Endothelial cell (in vitro differentiated cells): ENCODE results near the gene PNCK. TPM values are rescaled to one million over a fixed set of nuclear protein-coding genes. Genes with fewer than 3 reads are reported as not detected.

Source experiments
- DNase-seq: peaks from one replicate; pipeline ENCODE4 v3.0.0; 2021; ENCODE audit warnings: low spot score
- H3K27ac Mint-ChIP-seq: one replicate; pipeline ENCODE4 v1.8.0; 2021; ENCODE audit warnings: mixed read lengths, inconsistent platforms; ENCODE audit not compliant: unreplicated experiment
- H3K27me3 Mint-ChIP-seq: one replicate; pipeline ENCODE4 v1.8.0; 2021; ENCODE audit warnings: mild to moderate bottlenecking, moderate library complexity, mixed read lengths, inconsistent platforms; ENCODE audit not compliant: unreplicated experiment
- H3K36me3 Mint-ChIP-seq: one replicate; pipeline ENCODE4 v1.8.0; 2021; ENCODE audit warnings: mild to moderate bottlenecking, low read depth, mixed read lengths, inconsistent platforms; ENCODE audit not compliant: unreplicated experiment
- H3K4me1 Mint-ChIP-seq: one replicate; pipeline ENCODE4 v1.8.0; 2021; ENCODE audit warnings: mild to moderate bottlenecking, mixed read lengths, inconsistent platforms; ENCODE audit not compliant: unreplicated experiment
- H3K4me3 Mint-ChIP-seq: one replicate; pipeline ENCODE4 v1.8.0; 2021; ENCODE audit warnings: mild to moderate bottlenecking, mixed read lengths, inconsistent platforms; ENCODE audit not compliant: unreplicated experiment
- H3K9me3 Mint-ChIP-seq: one replicate; pipeline ENCODE4 v1.8.0; 2021; ENCODE audit warnings: mixed read lengths, inconsistent platforms; ENCODE audit not compliant: unreplicated experiment
- CTCF ChIP-seq: fragments of 200-600 bp; sonication (generic); IDR thresholded peaks from one replicate; pipeline ENCODE4 v1.5.0; 2021; ENCODE audit warnings: antibody characterized with exemption; ENCODE audit not compliant: unreplicated experiment
- total RNA-seq: library from RNA; stranded (reverse); fragmentation: NEBNext Ultra II Directional; extraction: Animal tissue kit (Norgen Biotek cat#: 25700); gene quantifications from one replicate; pipeline ENCODE4 v1.2.1, GENCODE V29; 2021; ENCODE audit not compliant: unreplicated experiment

Gene PNCK
- total RNA-seq, 1 donor from 2014 or later: 0.41 TPM

- H3K4me1 Mint-ChIP-seq: no peaks in the 10 kb centered on the region
- DNase-seq: no peak
- no peak overlapping the region for H3K4me3 Mint-ChIP-seq
These were observed 1.8 kb downstream of the PNCK start for GRCh38 chrX:153671589-153672530.

GRCh38 chrX:153670748-153671588, 2.6 kb downstream of the PNCK start:
- DNase-seq: no peak
- Mint-ChIP-seq H3K4me3 (no peak overlapping the region), H3K27ac (no peak overlapping the region), H3K4me1 (no peaks in the 10 kb centered on the region), H3K9me3 (no peaks in the 10 kb centered on the region), H3K36me3 (no peaks in the 10 kb centered on the region), H3K27me3 (peaks cover 6% of the 10 kb centered on the region)
- TF ChIP-seq CTCF: no peak

More at GRCh38 chrX:153671589-153672530, 1.8 kb downstream of the PNCK start:
- no peak for TF ChIP-seq CTCF
- no peak overlapping the region for H3K27ac Mint-ChIP-seq
- no peaks in the 10 kb centered on the region for H3K36me3 Mint-ChIP-seq
- peaks cover 6% of the 10 kb centered on the region for H3K27me3 Mint-ChIP-seq
- no peaks in the 10 kb centered on the region for H3K9me3 Mint-ChIP-seq

- Mint-ChIP-seq H3K36me3 (no peaks in the 10 kb centered on the region), H3K9me3 (no peaks in the 10 kb centered on the region), H3K4me3 (no peak overlapping the region), H3K27ac (no peak overlapping the region), H3K27me3 (peaks cover 6% of the 10 kb centered on the region), H3K4me1 (no peaks in the 10 kb centered on the region)
- no peak for DNase-seq
- TF ChIP-seq CTCF: no peak
These were observed 3.5 kb downstream of the PNCK start for GRCh38 chrX:153669901-153670731.

- Mint-ChIP-seq H3K27ac (no peak overlapping the region), H3K4me1 (no peaks in the 10 kb centered on the region), H3K36me3 (no peaks in the 10 kb centered on the region), H3K9me3 (no peaks in the 10 kb centered on the region), H3K4me3 (no peak overlapping the region), H3K27me3 (peaks cover 6% of the 10 kb centered on the region)
- peak; percentile 87 for TF ChIP-seq CTCF
- peak; percentile 60 for DNase-seq
These were observed 4.3 kb downstream of the PNCK start for GRCh38 chrX:153669174-153669890.
